ENCODE data around the gene MED9. TPM values are rescaled to one million over a fixed set of nuclear protein-coding genes. Genes with fewer than 3 reads are reported as not detected.

Gene MED9
- total RNA-seq, 2 donors from 2014 or later: 11.3 to 18.2 TPM

GRCh38 chr17:17506893-17507464 is 30.2 kb downstream of the MED9 start:
- H3K36me3 Mint-ChIP-seq: no peaks in the 10 kb centered on the region
- no peak overlapping the region for H3K4me3 Mint-ChIP-seq
- ATAC-seq (no peak), DNase-seq (ENCODE audit: low spot score) (no peak)
- H3K27me3 Mint-ChIP-seq: no peaks in the 10 kb centered on the region
- peaks cover 0 to 4% of the 10 kb centered on the region in 2 donors for H3K4me1 Mint-ChIP-seq (ENCODE audit: low read depth in 2 of 2)
- H3K27ac Mint-ChIP-seq: no peak overlapping the region
- no peaks in the 10 kb centered on the region for H3K9me3 Mint-ChIP-seq

- DNase-seq (ENCODE audit: low spot score) (no peak), ATAC-seq (no peak)
- Mint-ChIP-seq H3K27me3 (no peaks in the 10 kb centered on the region), H3K27ac (no peak overlapping the region), H3K36me3 (no peaks in the 10 kb centered on the region), H3K9me3 (no peaks in the 10 kb centered on the region), H3K4me3 (no peak overlapping the region), H3K4me1 (ENCODE audit: low read depth in 2 of 2) (peaks cover 0 to 4% of the 10 kb centered on the region in 2 donors)
These were observed 30.7 kb downstream of the MED9 start for GRCh38 chr17:17507465-17508011.

GRCh38 chr17:17508019-17508535 is 31.3 kb downstream of the MED9 start:
- ATAC-seq: no peak
- DNase-seq (ENCODE audit: low spot score): no peak
- Mint-ChIP-seq H3K36me3 (no peaks in the 10 kb centered on the region), H3K4me1 (ENCODE audit: low read depth in 2 of 2) (peaks cover 0 to 4% of the 10 kb centered on the region in 2 donors), H3K9me3 (no peaks in the 10 kb centered on the region), H3K27ac (no peak overlapping the region), H3K4me3 (no peak overlapping the region), H3K27me3 (no peaks in the 10 kb centered on the region)

- DNase-seq (ENCODE audit: low spot score) (no peak), ATAC-seq (no peak)
- H3K27me3 Mint-ChIP-seq: no peaks in the 10 kb centered on the region
- no peaks in the 10 kb centered on the region for H3K9me3 Mint-ChIP-seq
- H3K4me3 Mint-ChIP-seq: no peak overlapping the region
- peak overlapping the region in 1 of 2 donors; percentile 59 for H3K27ac Mint-ChIP-seq
- H3K4me1 Mint-ChIP-seq (ENCODE audit: low read depth in 2 of 2): peaks cover 0 to 4% of the 10 kb centered on the region in 2 donors
- H3K36me3 Mint-ChIP-seq: no peaks in the 10 kb centered on the region
These were observed 32.1 kb downstream of the MED9 start for GRCh38 chr17:17508646-17509591.

- Mint-ChIP-seq H3K9me3 (no peaks in the 10 kb centered on the region), H3K36me3 (no peaks in the 10 kb centered on the region), H3K4me3 (no peak overlapping the region), H3K27me3 (no peaks in the 10 kb centered on the region), H3K27ac (peak overlapping the region in 1 of 2 donors; percentile 59), H3K4me1 (ENCODE audit: low read depth in 2 of 2) (peaks cover 0 to 4% of the 10 kb centered on the region in 2 donors)
- ATAC-seq (no peak), DNase-seq (ENCODE audit: low spot score) (no peak)
These were observed 33.0 kb downstream of the MED9 start for GRCh38 chr17:17509601-17510425.

GRCh38 chr17:17510456-17511292 is 33.9 kb downstream of the MED9 start:
- Mint-ChIP-seq H3K9me3 (no peaks in the 10 kb centered on the region), H3K36me3 (no peaks in the 10 kb centered on the region), H3K27me3 (no peaks in the 10 kb centered on the region), H3K4me1 (ENCODE audit: low read depth in 2 of 2) (peaks cover 0 to 4% of the 10 kb centered on the region in 2 donors), H3K27ac (peak overlapping the region in 1 of 2 donors; percentile 59), H3K4me3 (no peak overlapping the region)
- peak; percentile 49 for DNase-seq (ENCODE audit: low spot score)
- ATAC-seq: peak in 1 of 2 donors; percentile 39

- Mint-ChIP-seq H3K36me3 (no peaks in the 10 kb centered on the region), H3K27ac (peak overlapping the region in 1 of 2 donors; percentile 59), H3K27me3 (no peaks in the 10 kb centered on the region), H3K9me3 (no peaks in the 10 kb centered on the region), H3K4me3 (no peak overlapping the region), H3K4me1 (ENCODE audit: low read depth in 2 of 2) (peaks cover 0 to 4% of the 10 kb centered on the region in 2 donors)
- ATAC-seq (no peak), DNase-seq (ENCODE audit: low spot score) (no peak)
These were observed 34.5 kb downstream of the MED9 start for GRCh38 chr17:17511293-17511741.

GRCh38 chr17:17511881-17512858 is 35.4 kb downstream of the MED9 start:
- no peak overlapping the region for H3K4me3 Mint-ChIP-seq
- peaks cover 0 to 4% of the 10 kb centered on the region in 2 donors for H3K4me1 Mint-ChIP-seq (ENCODE audit: low read depth in 2 of 2)
- ATAC-seq (peak in 1 of 2 donors; percentile 25), DNase-seq (ENCODE audit: low spot score) (no peak)
- H3K36me3 Mint-ChIP-seq: no peaks in the 10 kb centered on the region
- H3K9me3 Mint-ChIP-seq: no peaks in the 10 kb centered on the region
- H3K27me3 Mint-ChIP-seq: no peaks in the 10 kb centered on the region
- H3K27ac Mint-ChIP-seq: peak overlapping the region in 1 of 2 donors; percentile 16

- peaks cover 0 to 4% of the 10 kb centered on the region in 2 donors for H3K4me1 Mint-ChIP-seq (ENCODE audit: low read depth in 2 of 2)
- H3K36me3 Mint-ChIP-seq: no peaks in the 10 kb centered on the region
- H3K9me3 Mint-ChIP-seq: no peaks in the 10 kb centered on the region
- DNase-seq (ENCODE audit: low spot score): no peak
- no peaks in the 10 kb centered on the region for H3K27me3 Mint-ChIP-seq
- H3K27ac Mint-ChIP-seq: no peak overlapping the region
- no peak for ATAC-seq
- no peak overlapping the region for H3K4me3 Mint-ChIP-seq
These were observed 36.1 kb downstream of the MED9 start for GRCh38 chr17:17512866-17513265.

- ATAC-seq (no peak), DNase-seq (ENCODE audit: low spot score) (peak; percentile 31)
- no peaks in the 10 kb centered on the region for H3K9me3 Mint-ChIP-seq
- H3K4me3 Mint-ChIP-seq: no peak overlapping the region
- H3K27me3 Mint-ChIP-seq: no peaks in the 10 kb centered on the region
- H3K27ac Mint-ChIP-seq: no peak overlapping the region
- peaks cover 0 to 4% of the 10 kb centered on the region in 2 donors for H3K4me1 Mint-ChIP-seq (ENCODE audit: low read depth in 2 of 2)
- no peaks in the 10 kb centered on the region for H3K36me3 Mint-ChIP-seq
These were observed 36.8 kb downstream of the MED9 start for GRCh38 chr17:17513626-17514025.

GRCh38 chr17:17514361-17514992 is 37.7 kb downstream of the MED9 start:
- Mint-ChIP-seq H3K27ac (no peak overlapping the region), H3K4me3 (no peak overlapping the region), H3K36me3 (no peaks in the 10 kb centered on the region), H3K9me3 (no peaks in the 10 kb centered on the region), H3K27me3 (no peaks in the 10 kb centered on the region), H3K4me1 (ENCODE audit: low read depth in 2 of 2) (peaks cover 0 to 4% of the 10 kb centered on the region in 2 donors)
- ATAC-seq (no peak), DNase-seq (ENCODE audit: low spot score) (no peak)
